ENCODE measurements around the gene TSEN54.
A peak's percentile ranks its signal among the peaks of the same experiment; 100 is the strongest.

Gene TSEN54

DNA sequence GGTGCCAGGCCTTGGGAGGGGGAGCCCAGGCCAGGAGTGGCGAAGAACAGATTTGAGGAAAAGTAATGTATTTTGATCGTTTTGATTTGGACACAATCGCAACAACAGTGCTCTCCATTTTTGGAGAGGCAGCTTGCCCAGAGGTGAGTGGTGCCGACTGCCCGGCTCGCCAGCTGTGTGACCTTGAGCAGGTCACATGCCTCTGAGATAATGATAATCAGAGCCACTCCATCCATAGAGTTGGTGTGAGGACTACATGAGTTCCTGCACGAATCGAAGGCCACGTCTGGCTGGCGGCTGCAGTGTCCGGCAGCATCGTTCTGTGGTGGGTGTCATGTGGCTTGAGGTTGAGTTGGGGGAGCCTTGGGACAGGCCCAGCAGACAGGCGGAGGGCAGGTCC lies 29.9 kb downstream of the TSEN54 start:
- no peak for DNase-seq

GRCh38 chr17:75547091-75547490 lies 30.8 kb downstream of the TSEN54 start:
- DNase-seq, result no peak

DNA sequence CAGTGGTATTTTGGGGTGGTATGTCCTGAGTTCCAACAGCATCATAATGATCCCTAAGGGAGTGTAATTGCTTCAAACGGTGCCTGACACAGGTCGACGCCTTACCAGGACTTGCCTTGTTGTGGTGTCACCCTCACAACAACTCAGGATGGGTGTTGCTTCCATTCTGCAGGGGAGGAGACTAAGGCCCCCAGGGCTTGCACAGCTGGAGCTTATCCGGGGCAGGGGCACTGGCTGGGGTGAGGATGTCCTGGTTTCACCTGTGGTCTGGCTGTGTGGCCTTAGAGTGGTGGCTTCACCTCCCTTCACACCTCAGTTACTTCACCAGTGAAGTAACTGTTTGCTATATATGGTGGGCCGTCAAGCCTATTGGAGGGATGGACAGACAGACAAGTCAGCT lies 32.5 kb downstream of the TSEN54 start:
- DNase-seq, result no peak

DNA sequence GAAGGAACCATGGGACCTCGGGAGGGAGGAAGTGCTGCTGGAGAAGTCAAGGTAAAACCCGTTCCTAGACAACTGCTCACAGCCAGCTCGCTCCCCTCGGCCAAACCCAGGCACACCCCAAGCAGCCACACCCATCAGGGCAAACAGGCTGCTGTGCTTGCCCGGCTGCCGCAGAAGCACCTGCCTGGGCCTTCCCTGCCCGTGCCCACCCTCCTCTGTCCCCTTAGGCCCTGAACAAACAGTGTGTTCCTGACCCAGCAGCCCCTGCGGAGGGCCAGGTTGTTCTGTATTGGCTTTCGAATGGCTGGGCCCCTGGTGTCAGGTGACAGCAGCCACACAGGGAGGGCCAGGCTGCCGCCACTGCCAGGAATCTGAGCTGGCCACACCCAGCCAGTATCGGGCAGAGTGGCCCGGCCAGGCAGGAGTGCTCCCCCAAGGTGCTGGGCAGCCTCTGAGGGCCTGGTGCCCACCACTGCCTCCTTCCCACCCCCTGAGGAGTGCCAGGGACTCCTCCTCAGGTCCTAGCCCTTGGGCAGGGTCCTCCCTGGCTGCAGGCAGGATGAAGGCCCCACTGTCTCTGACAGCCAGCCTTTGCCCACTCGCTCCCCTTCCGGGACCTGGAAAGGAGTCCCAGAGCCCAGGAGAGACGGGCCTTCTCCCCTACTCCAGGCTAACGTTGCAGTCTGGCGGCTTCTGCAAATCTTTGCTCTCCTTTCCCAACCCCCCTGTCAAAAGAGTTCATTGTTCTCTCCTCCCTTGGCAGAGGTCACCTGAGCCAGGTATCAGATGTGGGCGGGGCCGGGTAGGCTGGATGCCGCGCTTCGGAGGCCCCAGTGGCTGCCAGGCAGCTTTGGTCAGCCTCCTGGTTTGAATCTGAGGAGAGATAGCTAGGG lies 33.2 kb downstream of the TSEN54 start:
- peak; percentile 91 for DNase-seq

GRCh38 chr17:75550139-75550465 lies 33.8 kb downstream of the TSEN54 start:
- no peak for DNase-seq

- DNase-seq, result no peak
These were observed 34.9 kb downstream of the TSEN54 start for GRCh38 chr17:75551266-75551665.

GRCh38 chr17:75552425-75553294 lies 36.3 kb downstream of the TSEN54 start:
- DNase-seq, result no peak

DNA sequence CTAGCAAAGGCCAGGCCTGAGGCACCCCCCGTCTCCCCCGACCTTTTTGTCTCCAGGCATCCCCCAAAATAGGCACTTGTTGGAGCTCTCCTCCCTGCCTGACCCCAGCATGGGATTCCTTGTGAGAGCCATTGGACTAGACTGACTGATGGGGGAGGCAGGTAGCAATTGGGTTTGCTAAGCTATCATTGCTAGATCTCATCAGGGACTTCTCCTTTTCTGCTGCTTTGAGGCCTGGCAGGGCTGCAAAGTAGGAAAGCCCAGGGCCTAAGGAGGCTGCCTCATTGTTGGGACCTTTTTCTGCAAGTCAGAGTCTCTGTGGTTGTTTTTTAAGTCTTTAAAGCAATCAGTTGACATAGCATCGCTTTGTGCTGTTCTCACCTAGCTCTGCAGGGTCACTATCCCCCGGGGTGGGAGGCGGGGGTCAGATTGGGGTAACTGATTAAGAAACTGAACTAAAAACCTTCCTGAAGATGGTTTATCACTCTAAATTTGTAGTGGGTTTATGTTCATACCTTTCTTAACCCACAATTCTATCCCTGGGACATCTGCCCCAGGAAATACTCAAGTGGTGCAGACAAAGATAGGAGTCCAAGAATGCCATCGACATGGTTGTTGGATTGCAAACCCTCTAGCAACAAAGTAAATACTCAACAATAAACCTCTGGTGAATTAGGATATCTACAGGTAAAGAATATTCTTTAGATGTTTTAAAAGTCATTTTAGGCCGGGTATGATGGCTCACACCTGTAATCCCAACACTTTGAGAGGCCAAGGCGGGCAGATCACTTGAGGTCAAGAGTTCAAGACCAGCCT lies 37.2 kb downstream of the TSEN54 start:
- DNase-seq, result no peak

DNA sequence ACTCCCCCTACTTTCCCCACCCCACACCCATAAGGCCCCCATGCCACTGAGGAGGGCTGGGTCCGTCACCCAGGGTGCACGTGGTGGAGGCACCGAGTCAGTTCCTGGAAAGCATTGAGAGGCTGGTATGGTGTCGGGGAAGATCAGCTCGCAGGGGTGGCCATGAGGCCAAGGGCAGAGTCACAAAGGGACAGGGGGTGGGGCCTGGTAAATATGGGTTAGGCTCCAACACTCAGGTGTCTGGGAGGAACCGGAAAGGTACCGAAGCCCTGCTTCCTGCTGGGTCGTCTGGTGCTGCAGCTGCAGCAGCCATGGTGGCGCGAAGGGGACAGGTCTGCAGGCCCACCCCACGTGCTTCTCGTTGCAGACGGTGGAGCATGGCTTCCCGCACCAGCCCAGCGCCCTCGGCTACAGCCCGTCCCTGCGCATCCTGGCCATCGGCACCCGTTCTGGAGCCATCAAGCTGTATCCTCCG lies 39.4 kb downstream of the TSEN54 start:
- no peak for DNase-seq

- DNase-seq, result no peak
These were observed 40.9 kb downstream of the TSEN54 start for GRCh38 chr17:75557075-75557851.

DNA sequence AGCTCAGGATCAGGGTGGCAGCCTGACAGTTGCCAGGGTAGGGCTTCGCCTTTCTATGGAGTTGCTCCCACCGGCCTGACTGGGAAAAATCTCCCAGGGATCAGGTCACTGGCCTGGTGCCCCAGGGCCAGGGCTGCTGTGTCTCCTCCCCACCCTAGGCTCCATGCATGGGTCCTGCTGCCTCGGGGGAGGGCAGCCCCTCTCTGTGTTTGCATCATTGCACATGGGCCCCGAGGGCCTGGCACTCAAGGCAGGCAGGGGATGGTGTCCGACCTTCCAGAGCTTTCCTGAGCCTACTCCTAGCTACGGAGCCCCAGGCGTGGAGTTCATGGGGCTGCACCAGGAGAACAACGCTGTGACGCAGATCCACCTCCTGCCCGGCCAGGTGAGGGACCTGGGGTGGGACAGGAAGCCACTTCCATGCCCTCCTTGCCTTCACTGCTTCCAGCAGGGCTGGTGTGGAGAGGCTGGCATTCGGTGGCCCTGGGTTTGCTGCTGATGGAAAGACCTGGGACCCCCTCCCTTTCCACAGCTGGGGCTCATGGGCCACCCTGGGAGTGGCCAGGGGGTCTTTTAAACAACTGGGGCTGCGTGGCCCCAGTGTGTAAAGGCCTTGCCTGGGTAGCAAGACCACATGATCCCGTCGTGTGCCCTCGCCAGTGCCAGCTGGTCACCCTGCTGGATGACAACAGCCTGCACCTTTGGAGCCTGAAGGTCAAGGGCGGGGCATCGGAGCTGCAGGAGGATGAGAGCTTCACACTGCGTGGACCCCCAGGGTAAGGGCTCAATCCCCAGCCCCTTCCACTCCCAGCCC lies 41.7 kb downstream of the TSEN54 start:
- DNase-seq, result no peak

- DNase-seq, result no peak
These were observed 42.6 kb downstream of the TSEN54 start for GRCh38 chr17:75558666-75559530.

GRCh38 chr17:75559958-75560533 lies 43.7 kb downstream of the TSEN54 start:
- no peak for DNase-seq

GRCh38 chr17:75561927-75562603 lies 45.7 kb downstream of the TSEN54 start:
- no peak for DNase-seq

- no peak for DNase-seq
These were observed 46.9 kb downstream of the TSEN54 start for GRCh38 chr17:75563063-75563758.

DNA sequence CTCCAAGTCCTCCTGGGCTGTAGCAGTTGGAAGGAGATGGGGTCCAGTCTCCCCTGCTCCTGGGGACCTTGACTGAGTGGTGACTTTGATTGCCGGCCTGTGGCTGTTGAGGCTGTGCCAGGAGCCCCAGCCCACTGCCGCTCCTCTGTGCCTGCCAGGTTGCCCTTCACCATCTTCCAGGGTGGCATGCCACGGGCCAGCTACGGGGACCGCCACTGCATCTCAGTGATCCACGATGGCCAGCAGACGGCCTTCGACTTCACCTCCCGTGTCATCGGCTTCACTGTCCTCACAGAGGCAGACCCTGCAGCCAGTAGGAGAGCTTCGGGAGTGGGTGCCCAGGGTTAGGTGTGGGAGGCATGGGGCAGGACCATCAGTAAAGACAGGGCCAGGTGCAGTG lies 47.9 kb downstream of the TSEN54 start:
- no peak for DNase-seq

DNA sequence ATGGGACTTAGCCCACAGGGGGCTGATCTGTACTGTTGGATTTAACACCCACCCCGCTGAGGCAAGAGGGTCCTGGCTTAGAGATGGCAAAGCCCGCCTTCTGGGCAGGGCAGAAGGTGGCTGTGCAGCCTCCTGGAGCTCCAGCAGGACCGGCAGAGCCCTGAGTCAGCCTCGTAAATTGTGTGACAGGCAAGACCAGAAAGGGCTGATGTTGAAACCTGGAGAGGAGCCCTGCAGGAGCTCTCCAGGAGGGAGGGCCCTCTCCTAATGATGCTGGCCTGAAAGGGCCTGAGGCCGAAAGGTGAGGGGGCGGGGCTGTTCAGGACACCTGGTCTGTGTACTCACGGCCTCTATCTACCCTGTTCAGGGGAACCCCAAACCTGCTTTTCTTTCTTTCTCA lies 48.7 kb downstream of the TSEN54 start:
- DNase-seq, result no peak

GRCh38 chr17:75565618-75566017 lies 49.3 kb downstream of the TSEN54 start:
- no peak for DNase-seq

- DNase-seq, result no peak
These were observed 50.1 kb downstream of the TSEN54 start for GRCh38 chr17:75566416-75566815.

Measured in NCI-H774 (cell line).